NCI-H82 (cell line): ENCODE data around the gene TTC9B.

Source experiments
- DNase-seq: peaks from one replicate; lab custom pipeline; 2025; lab: John Stamatoyannopoulos, UW

The TTC9B gene

GRCh38 chr19:40247735-40248262 lies 29.6 kb upstream of the TTC9B start:
- DNase-seq: no peak

- no peak for DNase-seq
Observed at GRCh38 chr19:40247178-40247577, 29.0 kb upstream of the TTC9B start.

- DNase-seq: no peak
Observed at GRCh38 chr19:40246292-40247073, 28.3 kb upstream of the TTC9B start.

- DNase-seq: no peak
Observed at GRCh38 chr19:40245506-40246128, 27.4 kb upstream of the TTC9B start.

GRCh38 chr19:40244579-40245317 lies 26.6 kb upstream of the TTC9B start:
- no peak for DNase-seq

GRCh38 chr19:40243181-40243580 lies 25.0 kb upstream of the TTC9B start:
- no peak for DNase-seq

GRCh38 chr19:40242480-40242879 lies 24.3 kb upstream of the TTC9B start:
- no peak for DNase-seq

GRCh38 chr19:40241809-40242384 lies 23.7 kb upstream of the TTC9B start:
- DNase-seq: no peak

- no peak for DNase-seq
Observed at GRCh38 chr19:40241125-40241808, 23.1 kb upstream of the TTC9B start.

GRCh38 chr19:40240332-40240731 lies 22.1 kb upstream of the TTC9B start:
- no peak for DNase-seq

- DNase-seq: no peak
Observed at GRCh38 chr19:40239415-40240226, 21.4 kb upstream of the TTC9B start.

- DNase-seq: no peak
Observed at GRCh38 chr19:40238775-40239174, 20.6 kb upstream of the TTC9B start.

- DNase-seq: no peak
Observed at GRCh38 chr19:40237791-40238190, 19.6 kb upstream of the TTC9B start.

GRCh38 chr19:40236366-40236765 lies 18.2 kb upstream of the TTC9B start:
- DNase-seq: no peak

- no peak for DNase-seq
Observed at GRCh38 chr19:40236026-40236355, 17.8 kb upstream of the TTC9B start.

- peak; percentile 24 for DNase-seq
Observed at GRCh38 chr19:40235238-40236025, 17.2 kb upstream of the TTC9B start.

- no peak for DNase-seq
Observed at GRCh38 chr19:40234429-40235237, 16.4 kb upstream of the TTC9B start.

- DNase-seq: no peak
Observed at GRCh38 chr19:40233811-40234389, 15.7 kb upstream of the TTC9B start.
